ENCODE data around the gene GRAMD2B. TPM values are rescaled to one million over a fixed set of nuclear protein-coding genes. Genes with fewer than 3 reads are reported as not detected.
A peak's percentile ranks its signal among the peaks of the same experiment; 100 is the strongest.

GRAMD2B gene
- total RNA-seq, 1 donor from 2014 or later = 8.9 TPM

DNA sequence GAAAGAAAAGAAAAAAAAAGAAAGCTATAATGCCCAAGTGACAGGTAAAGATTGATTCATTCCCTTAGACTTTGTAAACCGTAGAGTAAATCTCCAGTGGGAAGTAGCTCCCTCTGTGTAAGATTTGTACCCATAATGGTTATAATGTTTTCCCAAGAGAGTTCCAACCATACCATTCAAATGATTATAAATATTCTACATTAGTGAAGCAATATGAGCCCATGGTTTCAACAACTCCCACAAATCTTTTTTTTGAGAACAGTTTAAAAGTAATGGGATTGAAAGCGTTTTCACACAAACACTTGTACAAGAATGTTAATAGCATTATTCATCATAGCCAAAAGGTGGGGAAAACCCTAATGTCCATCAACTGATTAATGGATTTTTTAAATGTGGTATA is 58.0 kb downstream of the GRAMD2B start:
- no peaks in the 10 kb centered on the region for H3K9me3 ChIP-seq (ENCODE audit: control insufficient read depth in 3 of 3, low read length in 3 of 3)
- H3K27ac ChIP-seq (ENCODE audit: low read depth, low read length) = no peak overlapping the region

DNA sequence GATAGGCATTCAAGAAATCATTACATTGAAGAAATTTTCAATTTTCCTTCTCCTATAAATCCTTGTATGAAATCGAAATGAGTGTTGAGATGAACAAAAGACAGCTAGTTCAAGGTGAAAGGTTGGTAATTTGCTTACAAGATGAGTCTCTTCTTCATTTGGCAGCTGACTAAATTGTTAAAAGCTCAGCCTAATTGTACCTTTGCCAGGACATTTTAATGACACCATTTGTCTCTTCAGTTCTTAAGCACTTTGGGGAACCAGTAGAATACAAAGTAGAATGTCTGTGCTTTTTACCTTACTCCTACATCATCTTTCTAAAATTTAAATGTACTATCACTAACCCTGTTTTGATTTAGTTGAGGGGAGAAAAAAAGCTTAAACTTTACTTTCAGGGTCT is 59.4 kb downstream of the GRAMD2B start:
- H3K4me3 ChIP-seq (ENCODE audit: low read length in 3 of 3) = no peak overlapping the region
- no peak overlapping the region for H3K27ac ChIP-seq (ENCODE audit: low read depth, low read length)
- no peaks in the 10 kb centered on the region for H3K27me3 ChIP-seq (ENCODE audit: control insufficient read depth in 3 of 3, insufficient read depth in 3 of 3, low read length in 3 of 3)
- H3K9ac ChIP-seq (ENCODE audit: low read depth in 1 of 3, low read length in 3 of 3) = no peak overlapping the region
- H3K4me1 ChIP-seq (ENCODE audit: control insufficient read depth in 3 of 3, insufficient read depth in 3 of 3, low read length in 3 of 3) = peaks cover 0 to 4% (median 0%) of the 10 kb centered on the region in 3 donors
- H3K36me3 ChIP-seq (ENCODE audit: control insufficient read depth in 3 of 3, insufficient read depth in 3 of 3, low read length in 3 of 3) = peaks cover 8 to 39% (median 36%) of the 10 kb centered on the region in 3 donors
- H3K9me3 ChIP-seq (ENCODE audit: control insufficient read depth in 3 of 3, low read length in 3 of 3) = no peaks in the 10 kb centered on the region

More for the DNA sequence above, 58.0 kb downstream of the GRAMD2B start:
- no peak overlapping the region for H3K9ac ChIP-seq (ENCODE audit: low read depth in 1 of 3, low read length in 3 of 3)
- H3K4me1 ChIP-seq (ENCODE audit: control insufficient read depth in 3 of 3, insufficient read depth in 3 of 3, low read length in 3 of 3) = peaks cover 0 to 4% (median 0%) of the 10 kb centered on the region in 3 donors
- no peaks in the 10 kb centered on the region for H3K27me3 ChIP-seq (ENCODE audit: control insufficient read depth in 3 of 3, insufficient read depth in 3 of 3, low read length in 3 of 3)
- peaks cover 8 to 27% (median 25%) of the 10 kb centered on the region in 3 donors for H3K36me3 ChIP-seq (ENCODE audit: control insufficient read depth in 3 of 3, insufficient read depth in 3 of 3, low read length in 3 of 3)
- no peak overlapping the region for H3K4me3 ChIP-seq (ENCODE audit: low read length in 3 of 3)

DNA sequence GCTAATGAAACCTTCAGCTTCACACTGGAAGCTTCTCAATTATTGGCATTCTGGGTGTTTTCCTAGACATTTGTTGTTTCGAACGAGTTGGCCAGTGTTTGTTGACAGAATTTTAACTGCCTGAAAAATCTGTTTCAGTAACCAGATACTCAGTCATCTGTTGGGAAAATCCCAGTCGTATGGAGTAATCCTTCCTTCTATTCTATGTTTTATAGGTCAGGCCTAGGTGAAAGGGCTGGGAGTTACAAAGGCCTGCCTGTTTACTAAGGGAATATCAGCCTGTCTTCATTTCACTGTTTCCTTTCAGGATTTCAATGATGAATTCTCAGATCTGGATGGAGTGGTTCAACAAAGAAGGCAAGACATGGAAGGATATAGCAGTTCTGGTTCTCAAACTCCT is 59.9 kb downstream of the GRAMD2B start:
- H3K27ac ChIP-seq (ENCODE audit: low read depth, low read length) = no peak overlapping the region
- H3K27me3 ChIP-seq (ENCODE audit: control insufficient read depth in 3 of 3, insufficient read depth in 3 of 3, low read length in 3 of 3) = no peaks in the 10 kb centered on the region
- H3K36me3 ChIP-seq (ENCODE audit: control insufficient read depth in 3 of 3, insufficient read depth in 3 of 3, low read length in 3 of 3) = peaks cover 8 to 39% (median 39%) of the 10 kb centered on the region in 3 donors
- H3K4me3 ChIP-seq (ENCODE audit: low read length in 3 of 3) = no peak overlapping the region
- no peaks in the 10 kb centered on the region for H3K9me3 ChIP-seq (ENCODE audit: control insufficient read depth in 3 of 3, low read length in 3 of 3)
- H3K4me1 ChIP-seq (ENCODE audit: control insufficient read depth in 3 of 3, insufficient read depth in 3 of 3, low read length in 3 of 3) = peaks cover 0 to 2% (median 0%) of the 10 kb centered on the region in 3 donors
- no peak overlapping the region for H3K9ac ChIP-seq (ENCODE audit: low read depth in 1 of 3, low read length in 3 of 3)

DNA sequence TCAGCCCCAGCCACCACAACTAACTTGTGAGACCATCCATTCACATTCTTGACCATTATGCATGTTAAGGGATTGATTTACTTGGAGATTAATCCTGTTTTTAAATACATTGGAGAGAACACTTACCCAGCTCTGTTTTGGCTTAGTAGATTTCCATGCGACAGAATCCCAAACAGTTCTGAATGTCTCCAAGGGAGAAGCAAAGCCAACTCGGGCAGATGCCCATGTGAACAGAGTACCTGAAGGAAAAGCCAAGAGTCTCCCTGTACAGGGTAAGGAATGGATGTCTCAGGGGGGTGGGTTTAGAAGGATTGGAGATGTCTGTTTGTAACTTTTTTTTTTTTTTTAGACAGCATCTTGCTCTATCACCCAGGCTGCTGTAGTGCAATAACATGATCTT is 61.0 kb downstream of the GRAMD2B start:
- H3K36me3 ChIP-seq (ENCODE audit: control insufficient read depth in 3 of 3, insufficient read depth in 3 of 3, low read length in 3 of 3) = peaks cover 8 to 42% (median 42%) of the 10 kb centered on the region in 3 donors

DNA sequence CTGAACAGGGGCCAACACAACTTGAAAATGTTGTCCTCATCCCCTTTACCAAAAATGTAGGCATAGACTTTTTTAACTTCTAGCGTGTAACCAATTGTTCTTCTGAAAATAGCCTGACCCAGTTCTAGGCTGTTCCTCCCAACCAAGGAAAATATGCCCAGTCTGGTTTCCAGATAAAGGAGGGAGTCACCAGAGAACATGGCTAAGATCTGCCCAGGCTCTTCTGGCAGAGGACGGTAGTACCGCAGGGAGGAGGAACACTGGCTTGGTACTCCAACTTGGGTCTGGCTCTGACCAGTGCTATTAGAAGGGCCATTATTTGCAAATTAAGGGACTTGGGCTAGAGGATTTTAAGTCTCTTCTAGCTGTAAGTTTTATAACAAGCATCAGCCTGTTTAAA is 63.1 kb downstream of the GRAMD2B start:
- Histone ChIP-seq H3K9me3 (ENCODE audit: control insufficient read depth in 3 of 3, low read length in 3 of 3) (no peaks in the 10 kb centered on the region), H3K27me3 (ENCODE audit: control insufficient read depth in 3 of 3, insufficient read depth in 3 of 3, low read length in 3 of 3) (no peaks in the 10 kb centered on the region), H3K9ac (ENCODE audit: low read depth in 1 of 3, low read length in 3 of 3) (no peak overlapping the region), H3K36me3 (ENCODE audit: control insufficient read depth in 3 of 3, insufficient read depth in 3 of 3, low read length in 3 of 3) (peaks cover 8 to 51% (median 43%) of the 10 kb centered on the region in 3 donors), H3K27ac (ENCODE audit: low read depth, low read length) (no peak overlapping the region), H3K4me1 (ENCODE audit: control insufficient read depth in 3 of 3, insufficient read depth in 3 of 3, low read length in 3 of 3) (no peaks in the 10 kb centered on the region), H3K4me3 (ENCODE audit: low read length in 3 of 3) (no peak overlapping the region)

More for the DNA sequence above, 61.0 kb downstream of the GRAMD2B start:
- H3K4me3 ChIP-seq (ENCODE audit: low read length in 3 of 3) = no peak overlapping the region
- H3K9ac ChIP-seq (ENCODE audit: low read depth in 1 of 3, low read length in 3 of 3) = no peak overlapping the region
- H3K27ac ChIP-seq (ENCODE audit: low read depth, low read length) = no peak overlapping the region
- peaks cover 0 to 2% (median 0%) of the 10 kb centered on the region in 3 donors for H3K4me1 ChIP-seq (ENCODE audit: control insufficient read depth in 3 of 3, insufficient read depth in 3 of 3, low read length in 3 of 3)
- H3K27me3 ChIP-seq (ENCODE audit: control insufficient read depth in 3 of 3, insufficient read depth in 3 of 3, low read length in 3 of 3) = no peaks in the 10 kb centered on the region
- no peaks in the 10 kb centered on the region for H3K9me3 ChIP-seq (ENCODE audit: control insufficient read depth in 3 of 3, low read length in 3 of 3)

DNA sequence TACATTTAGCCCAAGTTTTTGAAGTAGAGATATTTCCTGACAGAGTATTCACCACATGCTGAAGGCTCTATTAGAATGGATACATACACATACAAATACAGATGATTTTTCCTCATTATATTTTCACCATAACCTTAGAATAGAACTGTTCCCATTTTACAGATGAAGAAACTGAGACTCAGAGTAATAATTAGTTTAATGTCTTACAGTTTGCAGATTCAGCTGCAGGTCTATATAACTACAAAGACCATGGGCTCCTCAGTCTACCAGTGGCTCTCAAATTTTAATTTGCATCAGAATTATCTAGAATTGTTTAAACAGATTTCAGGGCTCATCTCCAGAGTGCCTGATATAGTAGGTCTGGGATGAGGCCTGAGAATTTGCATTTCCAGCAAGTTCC is 64.4 kb downstream of the GRAMD2B start:
- no peaks in the 10 kb centered on the region for H3K27me3 ChIP-seq (ENCODE audit: control insufficient read depth in 3 of 3, insufficient read depth in 3 of 3, low read length in 3 of 3)
- no peak overlapping the region for H3K9ac ChIP-seq (ENCODE audit: low read depth in 1 of 3, low read length in 3 of 3)
- no peaks in the 10 kb centered on the region for H3K4me1 ChIP-seq (ENCODE audit: control insufficient read depth in 3 of 3, insufficient read depth in 3 of 3, low read length in 3 of 3)
- no peak overlapping the region for H3K27ac ChIP-seq (ENCODE audit: low read depth, low read length)
- no peak overlapping the region for H3K4me3 ChIP-seq (ENCODE audit: low read length in 3 of 3)
- H3K36me3 ChIP-seq (ENCODE audit: control insufficient read depth in 3 of 3, insufficient read depth in 3 of 3, low read length in 3 of 3) = peaks cover 8 to 52% (median 43%) of the 10 kb centered on the region in 3 donors
- H3K9me3 ChIP-seq (ENCODE audit: control insufficient read depth in 3 of 3, low read length in 3 of 3) = no peaks in the 10 kb centered on the region

DNA sequence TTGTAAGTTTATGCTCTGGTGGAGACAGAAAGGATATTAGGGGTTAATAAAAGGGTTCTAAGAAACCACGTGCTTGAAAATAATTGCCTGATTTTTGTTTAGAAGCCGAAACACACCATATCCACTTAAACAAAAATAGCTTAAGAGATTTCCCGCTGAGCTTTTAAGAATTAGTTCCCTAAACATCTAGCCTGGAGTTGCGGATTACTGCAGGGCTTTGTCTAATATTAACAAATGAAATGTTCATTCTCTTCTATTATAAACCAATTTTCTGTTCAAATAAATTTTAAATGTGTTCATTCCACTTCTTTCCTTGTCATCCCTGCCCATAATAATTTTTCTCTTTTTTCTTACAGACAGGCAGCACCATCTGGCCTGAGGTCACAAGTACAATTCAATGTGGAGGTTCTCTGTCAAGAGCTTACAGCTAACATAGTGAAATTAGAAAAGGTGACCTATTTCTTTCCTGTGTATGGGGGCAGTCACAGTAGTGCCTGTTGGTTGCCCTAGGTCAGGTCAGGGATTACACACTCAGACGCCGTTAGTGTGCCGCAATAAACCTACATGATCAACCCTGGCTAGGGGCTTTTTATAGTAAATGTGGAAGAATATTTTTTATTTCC is 65.3 kb downstream of the GRAMD2B start:
- peak overlapping the region; percentile 46 for H3K27ac ChIP-seq (ENCODE audit: low read depth, low read length)
- no peaks in the 10 kb centered on the region for H3K9me3 ChIP-seq (ENCODE audit: control insufficient read depth in 3 of 3, low read length in 3 of 3)
- no peak overlapping the region for H3K9ac ChIP-seq (ENCODE audit: low read depth in 1 of 3, low read length in 3 of 3)
- H3K4me1 ChIP-seq (ENCODE audit: control insufficient read depth in 3 of 3, insufficient read depth in 3 of 3, low read length in 3 of 3) = no peaks in the 10 kb centered on the region
- H3K4me3 ChIP-seq (ENCODE audit: low read length in 3 of 3) = no peak overlapping the region
- no peaks in the 10 kb centered on the region for H3K27me3 ChIP-seq (ENCODE audit: control insufficient read depth in 3 of 3, insufficient read depth in 3 of 3, low read length in 3 of 3)
- peaks cover 11 to 57% (median 47%) of the 10 kb centered on the region in 3 donors for H3K36me3 ChIP-seq (ENCODE audit: control insufficient read depth in 3 of 3, insufficient read depth in 3 of 3, low read length in 3 of 3)

DNA sequence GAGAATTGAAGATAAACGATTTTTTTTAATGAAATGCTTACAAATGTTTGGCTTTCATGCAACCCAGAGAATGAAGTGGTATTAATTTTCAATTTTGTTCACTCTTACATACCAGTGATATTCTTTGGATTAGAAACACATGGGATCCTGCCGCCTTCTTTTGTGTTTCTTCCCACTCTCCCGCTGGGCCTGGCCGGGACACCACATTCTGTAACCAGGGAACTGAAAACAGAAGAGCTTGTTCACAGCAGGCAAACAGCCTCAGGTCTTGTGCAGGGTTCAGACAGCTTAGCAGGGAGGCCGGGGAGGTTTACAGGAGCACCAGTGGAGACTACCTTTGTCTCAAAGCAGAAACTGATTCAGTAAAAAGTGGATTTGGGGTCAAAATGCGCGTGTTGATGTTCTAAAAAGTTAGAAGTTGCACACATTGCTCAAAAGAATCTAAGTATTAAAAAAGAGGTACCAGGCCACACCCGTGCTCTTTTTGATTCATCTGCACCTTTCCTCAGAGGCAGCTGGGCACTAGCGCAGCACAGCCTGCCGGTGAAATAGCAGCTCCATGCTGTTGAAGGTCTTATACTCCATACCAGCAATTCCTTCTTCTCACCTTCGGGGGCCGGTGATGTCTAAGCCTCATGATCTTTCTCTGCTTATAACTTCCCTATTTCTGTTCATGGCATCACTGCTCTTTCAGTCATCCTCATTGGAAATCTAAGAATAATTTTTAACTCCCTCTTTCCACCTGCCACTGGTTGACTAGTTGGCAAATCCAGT is 67.1 kb downstream of the GRAMD2B start:
- Histone ChIP-seq H3K4me1 (ENCODE audit: control insufficient read depth in 3 of 3, insufficient read depth in 3 of 3, low read length in 3 of 3) (no peaks in the 10 kb centered on the region), H3K9me3 (ENCODE audit: control insufficient read depth in 3 of 3, low read length in 3 of 3) (no peaks in the 10 kb centered on the region), H3K27ac (ENCODE audit: low read depth, low read length) (peak overlapping the region; percentile 14), H3K36me3 (ENCODE audit: control insufficient read depth in 3 of 3, insufficient read depth in 3 of 3, low read length in 3 of 3) (peaks cover 7 to 45% (median 36%) of the 10 kb centered on the region in 3 donors), H3K9ac (ENCODE audit: low read depth in 1 of 3, low read length in 3 of 3) (no peak overlapping the region), H3K27me3 (ENCODE audit: control insufficient read depth in 3 of 3, insufficient read depth in 3 of 3, low read length in 3 of 3) (no peaks in the 10 kb centered on the region), H3K4me3 (ENCODE audit: low read length in 3 of 3) (no peak overlapping the region)

DNA sequence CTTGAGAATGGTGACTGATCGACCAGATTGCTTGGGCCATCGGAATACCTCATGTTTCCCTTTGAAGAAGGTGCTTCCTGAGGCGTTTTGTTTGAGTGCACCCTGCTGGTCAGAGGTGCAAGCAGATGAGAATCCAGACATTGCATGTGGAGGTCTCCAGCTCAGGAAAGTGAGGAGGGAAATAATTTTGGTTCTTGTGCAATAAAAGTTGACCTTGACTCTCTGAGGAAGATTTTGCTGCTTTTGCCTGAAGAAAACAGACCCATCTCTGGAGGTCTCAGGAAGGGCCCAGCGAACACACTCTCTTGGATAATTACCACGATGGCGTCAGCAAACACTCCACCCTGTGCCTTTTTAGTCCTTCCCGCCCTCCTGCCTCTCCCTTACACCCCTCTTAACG is 69.7 kb downstream of the GRAMD2B start:
- H3K9ac ChIP-seq (ENCODE audit: low read depth in 1 of 3, low read length in 3 of 3) = no peak overlapping the region
- no peak overlapping the region for H3K27ac ChIP-seq (ENCODE audit: low read depth, low read length)
- no peak overlapping the region for H3K4me3 ChIP-seq (ENCODE audit: low read length in 3 of 3)
- no peaks in the 10 kb centered on the region for H3K27me3 ChIP-seq (ENCODE audit: control insufficient read depth in 3 of 3, insufficient read depth in 3 of 3, low read length in 3 of 3)
- H3K36me3 ChIP-seq (ENCODE audit: control insufficient read depth in 3 of 3, insufficient read depth in 3 of 3, low read length in 3 of 3) = peaks cover 3 to 25% (median 14%) of the 10 kb centered on the region in 3 donors
- no peaks in the 10 kb centered on the region for H3K4me1 ChIP-seq (ENCODE audit: control insufficient read depth in 3 of 3, insufficient read depth in 3 of 3, low read length in 3 of 3)
- no peaks in the 10 kb centered on the region for H3K9me3 ChIP-seq (ENCODE audit: control insufficient read depth in 3 of 3, low read length in 3 of 3)

DNA sequence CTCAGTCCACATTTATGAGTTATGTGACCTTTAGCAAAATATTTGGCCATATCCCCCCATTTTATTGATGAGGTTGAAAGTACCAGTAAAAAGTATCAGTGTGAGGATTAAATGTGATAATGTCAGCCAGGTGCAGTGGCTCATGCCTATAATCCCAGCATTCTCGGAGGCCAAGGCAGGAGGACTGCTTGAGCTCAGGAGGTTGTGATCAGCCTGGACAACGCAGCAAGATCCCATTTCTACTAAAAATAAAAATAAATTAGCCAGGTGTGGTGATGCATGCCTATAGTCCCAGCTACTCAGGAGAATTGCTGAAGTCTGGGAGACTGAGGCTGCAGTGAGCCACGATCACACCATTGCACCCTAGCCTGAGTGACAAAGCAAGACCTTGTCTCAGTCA is 71.2 kb downstream of the GRAMD2B start:
- H3K4me1 ChIP-seq (ENCODE audit: control insufficient read depth in 3 of 3, insufficient read depth in 3 of 3, low read length in 3 of 3) = no peaks in the 10 kb centered on the region
- H3K36me3 ChIP-seq (ENCODE audit: control insufficient read depth in 3 of 3, insufficient read depth in 3 of 3, low read length in 3 of 3) = peaks cover 3 to 20% (median 11%) of the 10 kb centered on the region in 3 donors
- no peak overlapping the region for H3K9ac ChIP-seq (ENCODE audit: low read depth in 1 of 3, low read length in 3 of 3)
- no peak overlapping the region for H3K27ac ChIP-seq (ENCODE audit: low read depth, low read length)
- no peaks in the 10 kb centered on the region for H3K9me3 ChIP-seq (ENCODE audit: control insufficient read depth in 3 of 3, low read length in 3 of 3)
- no peak overlapping the region for H3K4me3 ChIP-seq (ENCODE audit: low read length in 3 of 3)
- no peaks in the 10 kb centered on the region for H3K27me3 ChIP-seq (ENCODE audit: control insufficient read depth in 3 of 3, insufficient read depth in 3 of 3, low read length in 3 of 3)
